ENCODE results near the gene SECISBP2. TPM values are rescaled to one million over a fixed set of nuclear protein-coding genes. Genes with fewer than 3 reads are reported as not detected.
A peak's percentile ranks its signal among the peaks of the same experiment; 100 is the strongest.

Gene SECISBP2
- total RNA-seq, 5 donors from 2014 or later (not counting 1 experiment from before 2014, with no cell fraction given) = 78.8 to 132 (median 87.5) TPM

GRCh38 chr9:89312222-89312571 is 6.1 kb upstream of the SECISBP2 start:
- peaks cover 17 to 44% (median 37%) of the 10 kb centered on the region in 3 donors for H3K4me1 Mint-ChIP-seq
- Histone ChIP-seq H3K27ac (ENCODE audit: low read length) (no peak overlapping the region), H3K36me3 (ENCODE audit: control insufficient read depth in 2 of 2, extremely low read depth in 1 of 2, insufficient read depth in 1 of 2, low read length in 1 of 2) (no peaks in the 10 kb centered on the region), H3K4me1 (ENCODE audit: control insufficient read depth in 1 of 2, extremely low read depth in 1 of 2, insufficient read depth in 2 of 2, low read length in 2 of 2) (peaks cover 21 to 23% of the 10 kb centered on the region in 2 experiments), H3K9me3 (no peaks in the 10 kb centered on the region), H3K27me3 (replicated peaks in 1 of 2; ENCODE audit: control insufficient read depth in 2 of 2, extremely low read depth in 1 of 2, insufficient read depth in 2 of 2, low read length in 1 of 2) (no peaks in the 10 kb centered on the region), H3K4me3 (ENCODE audit: control insufficient read depth in 1 of 2, extremely low read depth in 1 of 2, low read length in 1 of 2) (peak overlapping the region; percentile 70 to 83)
- H3K36me3 Mint-ChIP-seq = peaks cover 2% of the 10 kb centered on the region
- no peak overlapping the region for H3K27ac Mint-ChIP-seq
- no peaks in the 10 kb centered on the region for H3K27me3 Mint-ChIP-seq
- ChIA-PET CTCF (no interaction called here), POLR2A (interaction anchor here in 1 of 2 donors (1.2 kb wide), 1 partner anchor 13 kb away, joined by 3 read pairs; no protein-coding TSS in a partner anchor)
- ATAC-seq (replicated peaks in 1 of 4) (no peak), DNase-seq (peak in 1 of 35 experiments; percentile 19)
- no CpG with 5 or more reads among the region's 8 CpGs for WGBS (ENCODE audit: insufficient coverage)
- H3K4me3 Mint-ChIP-seq = peak overlapping the region; percentile 84 to 97 (median 95)
- no peaks in the 10 kb centered on the region for H3K9me3 Mint-ChIP-seq

- H3K27ac ChIP-seq (ENCODE audit: low read length) = no peak overlapping the region
- peak overlapping the region; percentile 2 to 46 for H3K27ac Mint-ChIP-seq
- H3K4me1 ChIP-seq (ENCODE audit: control insufficient read depth in 1 of 2, extremely low read depth in 1 of 2, insufficient read depth in 2 of 2, low read length in 2 of 2) = peaks cover 28 to 31% of the 10 kb centered on the region in 2 experiments
- DNase-seq = no peak
- ATAC-seq (replicated peaks in 1 of 4) = no peak
- no peaks in the 10 kb centered on the region for H3K9me3 ChIP-seq
- H3K4me3 Mint-ChIP-seq = no peak overlapping the region
- ChIA-PET POLR2A (interaction anchor here in 1 of 2 donors (0.5 to 0.7 kb wide), 2 partner anchors 31 to 85 kb away, joined by 3 read pairs; no protein-coding TSS in a partner anchor), CTCF (no interaction called here)
- no peak overlapping the region for H3K4me3 ChIP-seq (ENCODE audit: control insufficient read depth in 1 of 2, extremely low read depth in 1 of 2, low read length in 1 of 2)
- H3K9me3 Mint-ChIP-seq = no peaks in the 10 kb centered on the region
- no peaks in the 10 kb centered on the region for H3K27me3 Mint-ChIP-seq
- no peaks in the 10 kb centered on the region for H3K36me3 ChIP-seq (ENCODE audit: control insufficient read depth in 2 of 2, extremely low read depth in 1 of 2, insufficient read depth in 1 of 2, low read length in 1 of 2)
- no CpG with 5 or more reads among the region's 1 CpG for WGBS (ENCODE audit: insufficient coverage)
- peaks cover 27 to 52% (median 44%) of the 10 kb centered on the region in 3 donors for H3K4me1 Mint-ChIP-seq
- H3K36me3 Mint-ChIP-seq = peaks cover 2% of the 10 kb centered on the region
- no peaks in the 10 kb centered on the region for H3K27me3 ChIP-seq (replicated peaks in 1 of 2; ENCODE audit: control insufficient read depth in 2 of 2, extremely low read depth in 1 of 2, insufficient read depth in 2 of 2, low read length in 1 of 2)
These were observed 4.5 kb upstream of the SECISBP2 start for GRCh38 chr9:89313842-89314241.

- no peaks in the 10 kb centered on the region for H3K9me3 Mint-ChIP-seq
- no peak overlapping the region for H3K27ac Mint-ChIP-seq
- ATAC-seq (replicated peaks in 1 of 4) = no peak
- ChIA-PET POLR2A (no interaction called here), CTCF (no interaction called here)
- Histone ChIP-seq H3K4me3 (ENCODE audit: control insufficient read depth in 1 of 2, extremely low read depth in 1 of 2, low read length in 1 of 2) (no peak overlapping the region), H3K27me3 (replicated peaks in 1 of 2; ENCODE audit: control insufficient read depth in 2 of 2, extremely low read depth in 1 of 2, insufficient read depth in 2 of 2, low read length in 1 of 2) (no peaks in the 10 kb centered on the region), H3K4me1 (ENCODE audit: control insufficient read depth in 1 of 2, extremely low read depth in 1 of 2, insufficient read depth in 2 of 2, low read length in 2 of 2) (peaks cover 29 to 34% of the 10 kb centered on the region in 2 experiments), H3K9me3 (no peaks in the 10 kb centered on the region), H3K36me3 (ENCODE audit: control insufficient read depth in 2 of 2, extremely low read depth in 1 of 2, insufficient read depth in 1 of 2, low read length in 1 of 2) (peaks cover 0 to 5% of the 10 kb centered on the region in 2 donors), H3K27ac (ENCODE audit: low read length) (no peak overlapping the region)
- 83% methylated on average over 1 of the region's 1 CpG for WGBS (ENCODE audit: insufficient coverage)
- DNase-seq = no peak
- H3K4me1 Mint-ChIP-seq = peaks cover 37 to 58% (median 48%) of the 10 kb centered on the region in 3 donors
- H3K4me3 Mint-ChIP-seq = no peak overlapping the region
- H3K36me3 Mint-ChIP-seq = peaks cover 2% of the 10 kb centered on the region
- H3K27me3 Mint-ChIP-seq = no peaks in the 10 kb centered on the region
These were observed 3.3 kb upstream of the SECISBP2 start for GRCh38 chr9:89314955-89315354.

GRCh38 chr9:89315482-89315881 is 2.8 kb upstream of the SECISBP2 start:
- POLR2A ChIA-PET = no interaction called here
- H3K27me3 ChIP-seq (replicated peaks in 1 of 2; ENCODE audit: control insufficient read depth in 2 of 2, extremely low read depth in 1 of 2, insufficient read depth in 2 of 2, low read length in 1 of 2) = no peaks in the 10 kb centered on the region
- H3K27ac Mint-ChIP-seq = no peak overlapping the region

GRCh38 chr9:89317282-89317681 is 1.0 kb upstream of the SECISBP2 start:
- peaks cover 49 to 66% (median 57%) of the 10 kb centered on the region in 3 donors for H3K4me1 Mint-ChIP-seq
- Histone ChIP-seq H3K4me1 (ENCODE audit: control insufficient read depth in 1 of 2, extremely low read depth in 1 of 2, insufficient read depth in 2 of 2, low read length in 2 of 2) (peaks cover 20 to 32% of the 10 kb centered on the region in 2 experiments), H3K27ac (ENCODE audit: low read length) (peak overlapping the region; percentile 94), H3K27me3 (replicated peaks in 1 of 2; ENCODE audit: control insufficient read depth in 2 of 2, extremely low read depth in 1 of 2, insufficient read depth in 2 of 2, low read length in 1 of 2) (no peaks in the 10 kb centered on the region), H3K36me3 (ENCODE audit: control insufficient read depth in 2 of 2, extremely low read depth in 1 of 2, insufficient read depth in 1 of 2, low read length in 1 of 2) (peaks cover 0 to 12% of the 10 kb centered on the region in 2 donors), H3K9me3 (no peaks in the 10 kb centered on the region), H3K4me3 (ENCODE audit: control insufficient read depth in 1 of 2, extremely low read depth in 1 of 2, low read length in 1 of 2) (no peak overlapping the region)
- H3K4me3 Mint-ChIP-seq = peak overlapping the region; percentile 80 to 91 (median 84)
- H3K27ac Mint-ChIP-seq = peak overlapping the region; percentile 91 to 99
- no peaks in the 10 kb centered on the region for H3K27me3 Mint-ChIP-seq
- CTCF ChIA-PET = no interaction called here
- POLR2A ChIA-PET = interaction anchor here in 1 of 2 donors (0.6 kb wide), 1 partner anchor 10 kb away, joined by 3 read pairs; no protein-coding TSS in a partner anchor
- no peaks in the 10 kb centered on the region for H3K9me3 Mint-ChIP-seq
- ATAC-seq (replicated peaks in 1 of 4) (no peak), DNase-seq (no peak)
- peaks cover 7% of the 10 kb centered on the region for H3K36me3 Mint-ChIP-seq
- WGBS (ENCODE audit: insufficient coverage) = 94% methylated on average over 2 of the region's 4 CpGs

More at GRCh38 chr9:89315482-89315881, 2.8 kb upstream of the SECISBP2 start:
- peaks cover 0 to 8% of the 10 kb centered on the region in 2 donors for H3K36me3 ChIP-seq (ENCODE audit: control insufficient read depth in 2 of 2, extremely low read depth in 1 of 2, insufficient read depth in 1 of 2, low read length in 1 of 2)
- no peaks in the 10 kb centered on the region for H3K9me3 ChIP-seq
- Mint-ChIP-seq H3K9me3 (no peaks in the 10 kb centered on the region), H3K4me3 (no peak overlapping the region), H3K4me1 (peaks cover 41 to 60% (median 50%) of the 10 kb centered on the region in 3 donors), H3K36me3 (peaks cover 2% of the 10 kb centered on the region), H3K27me3 (no peaks in the 10 kb centered on the region)
- DNase-seq = no peak
- CTCF ChIA-PET = no interaction called here
- no peak overlapping the region for H3K27ac ChIP-seq (ENCODE audit: low read length)
- no peak overlapping the region for H3K4me3 ChIP-seq (ENCODE audit: control insufficient read depth in 1 of 2, extremely low read depth in 1 of 2, low read length in 1 of 2)
- no peak for ATAC-seq (replicated peaks in 1 of 4)
- H3K4me1 ChIP-seq (ENCODE audit: control insufficient read depth in 1 of 2, extremely low read depth in 1 of 2, insufficient read depth in 2 of 2, low read length in 2 of 2) = peaks cover 29 to 38% of the 10 kb centered on the region in 2 experiments

GRCh38 chr9:89319015-89319905 is 960 bp downstream of the SECISBP2 start:
- peak overlapping the region; percentile 94 for H3K27ac ChIP-seq (ENCODE audit: low read length)
- H3K4me1 ChIP-seq (ENCODE audit: control insufficient read depth in 1 of 2, extremely low read depth in 1 of 2, insufficient read depth in 2 of 2, low read length in 2 of 2) = peaks cover 19 to 25% of the 10 kb centered on the region in 2 experiments
- no peaks in the 10 kb centered on the region for H3K9me3 Mint-ChIP-seq
- H3K4me1 Mint-ChIP-seq = peaks cover 62 to 69% (median 68%) of the 10 kb centered on the region in 3 donors
- ATAC-seq (replicated peaks in 1 of 4) = peak in 1 of 4 experiments; percentile 6
- peak in 1 of 35 experiments; percentile 22 for DNase-seq
- peak overlapping the region; percentile 74 to 77 for H3K4me3 ChIP-seq (ENCODE audit: control insufficient read depth in 1 of 2, extremely low read depth in 1 of 2, low read length in 1 of 2)
- POLR2A ChIA-PET = interaction anchor here in 1 of 2 donors (0.6 kb wide), 3 partner anchors 9 to 18 kb away, joined by 3 to 4 read pairs (median 3); no protein-coding TSS in a partner anchor
- H3K9me3 ChIP-seq = no peaks in the 10 kb centered on the region
- whole genome bisulfite sequencing (ENCODE audit: insufficient coverage) = 26% methylated on average over 3 of the region's 13 CpGs
- no peaks in the 10 kb centered on the region for H3K27me3 ChIP-seq (replicated peaks in 1 of 2; ENCODE audit: control insufficient read depth in 2 of 2, extremely low read depth in 1 of 2, insufficient read depth in 2 of 2, low read length in 1 of 2)
- peak overlapping the region; percentile 80 to 91 (median 84) for H3K4me3 Mint-ChIP-seq
- peaks cover 0 to 15% of the 10 kb centered on the region in 2 donors for H3K36me3 ChIP-seq (ENCODE audit: control insufficient read depth in 2 of 2, extremely low read depth in 1 of 2, insufficient read depth in 1 of 2, low read length in 1 of 2)
- H3K36me3 Mint-ChIP-seq = peaks cover 12% of the 10 kb centered on the region
- H3K27me3 Mint-ChIP-seq = no peaks in the 10 kb centered on the region
- peak overlapping the region; percentile 91 to 99 for H3K27ac Mint-ChIP-seq
- CTCF ChIA-PET = interaction anchor here in 1 of 2 donors (0.6 to 1.0 kb wide), 3 partner anchors 9 to 284 kb away, joined by 3 to 5 read pairs (median 4); no protein-coding TSS in a partner anchor
